Ishikawa (cell line): ENCODE data around the gene SLC16A8.

ENCODE experiments used
- CEBPB ChIP-seq: IDR thresholded peaks from 2 replicates; pipeline ENCODE4 v1.6.1; 2012
- CREB1 ChIP-seq: IDR thresholded peaks from 2 replicates; pipeline ENCODE4 v1.6.1; 2012; ENCODE audit warnings: low read depth
- EGR1 ChIP-seq: IDR thresholded peaks from 2 replicates; pipeline ENCODE4 v1.6.1; 2012
- EP300 ChIP-seq: IDR thresholded peaks from 2 replicates; pipeline ENCODE4 v1.6.1; 2012; ENCODE audit warnings: borderline replicate concordance
- FOXM1 ChIP-seq: IDR thresholded peaks from 2 replicates; pipeline ENCODE4 v1.6.1; 2012; ENCODE audit warnings: low read depth, borderline replicate concordance
- NFIC ChIP-seq: IDR thresholded peaks from 2 replicates; pipeline ENCODE4 v1.6.1; 2012
- RAD21 ChIP-seq: IDR thresholded peaks from 2 replicates; pipeline ENCODE4 v1.6.1; 2012; ENCODE audit warnings: low read depth
- TAF1 ChIP-seq: IDR thresholded peaks from 2 replicates; pipeline ENCODE4 v1.6.1; 2012; ENCODE audit warnings: low read depth, mild to moderate bottlenecking
- TCF12 ChIP-seq: IDR thresholded peaks from 2 replicates; pipeline ENCODE4 v1.6.1; 2012; ENCODE audit warnings: low read depth
- TEAD4 ChIP-seq: IDR thresholded peaks from 2 replicates; pipeline ENCODE4 v1.6.1; 2012
- YY1 ChIP-seq: IDR thresholded peaks from 2 replicates; pipeline ENCODE4 v1.6.1; 2012; ENCODE audit warnings: low read depth
- ZBTB7A ChIP-seq: IDR thresholded peaks from 2 replicates; pipeline ENCODE4 v1.6.1; 2012; ENCODE audit warnings: low read depth
- TF ChIP-seq, protein P1 (sequence below): IDR thresholded peaks from 2 replicates; pipeline ENCODE4 v1.6.1; 2012; ENCODE audit warnings: low read depth, mild to moderate bottlenecking
- TF ChIP-seq, protein P2 (sequence below): IDR thresholded peaks from 2 replicates; pipeline ENCODE4 v1.6.1; 2012
- TF ChIP-seq, protein P3 (sequence below): IDR thresholded peaks from 2 replicates; pipeline ENCODE4 v1.6.1; 2012

Gene SLC16A8

DNA sequence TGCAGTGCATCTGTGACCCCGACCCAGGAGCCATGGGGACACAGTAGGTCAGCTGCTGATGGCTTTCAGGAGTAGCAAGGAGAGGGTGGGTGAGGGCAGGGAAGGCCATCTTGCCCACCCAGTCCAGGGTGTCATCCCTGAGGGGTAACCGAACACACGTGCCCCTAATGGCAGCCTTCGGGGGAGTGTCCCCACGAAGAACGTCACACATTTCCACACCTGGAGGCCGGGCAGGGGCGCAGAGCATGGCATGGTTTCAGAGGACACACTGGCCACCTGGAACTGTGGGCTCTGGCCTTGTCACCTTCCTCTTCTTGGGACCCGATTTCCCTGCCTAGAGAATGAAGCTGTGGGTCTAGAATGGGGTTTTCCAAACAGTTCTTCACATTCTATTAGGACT lies 45.9 kb upstream of the SLC16A8 start:
- TF ChIP-seq ZBTB7A (no peak), TCF12 (no peak), TAF1 (no peak), CEBPB (no peak), EP300 (no peak), RAD21 (no peak), NFIC (no peak), YY1 (no peak), TEAD4 (no peak), EGR1 (no peak), FOXM1 (no peak), CREB1 (no peak)
- TF ChIP-seq, protein P1, sequence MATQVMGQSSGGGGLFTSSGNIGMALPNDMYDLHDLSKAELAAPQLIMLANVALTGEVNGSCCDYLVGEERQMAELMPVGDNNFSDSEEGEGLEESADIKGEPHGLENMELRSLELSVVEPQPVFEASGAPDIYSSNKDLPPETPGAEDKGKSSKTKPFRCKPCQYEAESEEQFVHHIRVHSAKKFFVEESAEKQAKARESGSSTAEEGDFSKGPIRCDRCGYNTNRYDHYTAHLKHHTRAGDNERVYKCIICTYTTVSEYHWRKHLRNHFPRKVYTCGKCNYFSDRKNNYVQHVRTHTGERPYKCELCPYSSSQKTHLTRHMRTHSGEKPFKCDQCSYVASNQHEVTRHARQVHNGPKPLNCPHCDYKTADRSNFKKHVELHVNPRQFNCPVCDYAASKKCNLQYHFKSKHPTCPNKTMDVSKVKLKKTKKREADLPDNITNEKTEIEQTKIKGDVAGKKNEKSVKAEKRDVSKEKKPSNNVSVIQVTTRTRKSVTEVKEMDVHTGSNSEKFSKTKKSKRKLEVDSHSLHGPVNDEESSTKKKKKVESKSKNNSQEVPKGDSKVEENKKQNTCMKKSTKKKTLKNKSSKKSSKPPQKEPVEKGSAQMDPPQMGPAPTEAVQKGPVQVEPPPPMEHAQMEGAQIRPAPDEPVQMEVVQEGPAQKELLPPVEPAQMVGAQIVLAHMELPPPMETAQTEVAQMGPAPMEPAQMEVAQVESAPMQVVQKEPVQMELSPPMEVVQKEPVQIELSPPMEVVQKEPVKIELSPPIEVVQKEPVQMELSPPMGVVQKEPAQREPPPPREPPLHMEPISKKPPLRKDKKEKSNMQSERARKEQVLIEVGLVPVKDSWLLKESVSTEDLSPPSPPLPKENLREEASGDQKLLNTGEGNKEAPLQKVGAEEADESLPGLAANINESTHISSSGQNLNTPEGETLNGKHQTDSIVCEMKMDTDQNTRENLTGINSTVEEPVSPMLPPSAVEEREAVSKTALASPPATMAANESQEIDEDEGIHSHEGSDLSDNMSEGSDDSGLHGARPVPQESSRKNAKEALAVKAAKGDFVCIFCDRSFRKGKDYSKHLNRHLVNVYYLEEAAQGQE, result no peak
- TF ChIP-seq, protein P2, sequence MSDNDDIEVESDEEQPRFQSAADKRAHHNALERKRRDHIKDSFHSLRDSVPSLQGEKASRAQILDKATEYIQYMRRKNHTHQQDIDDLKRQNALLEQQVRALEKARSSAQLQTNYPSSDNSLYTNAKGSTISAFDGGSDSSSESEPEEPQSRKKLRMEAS, result no peak
- TF ChIP-seq, protein P3, sequence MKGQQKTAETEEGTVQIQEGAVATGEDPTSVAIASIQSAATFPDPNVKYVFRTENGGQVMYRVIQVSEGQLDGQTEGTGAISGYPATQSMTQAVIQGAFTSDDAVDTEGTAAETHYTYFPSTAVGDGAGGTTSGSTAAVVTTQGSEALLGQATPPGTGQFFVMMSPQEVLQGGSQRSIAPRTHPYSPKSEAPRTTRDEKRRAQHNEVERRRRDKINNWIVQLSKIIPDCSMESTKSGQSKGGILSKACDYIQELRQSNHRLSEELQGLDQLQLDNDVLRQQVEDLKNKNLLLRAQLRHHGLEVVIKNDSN, result no peak

DNA sequence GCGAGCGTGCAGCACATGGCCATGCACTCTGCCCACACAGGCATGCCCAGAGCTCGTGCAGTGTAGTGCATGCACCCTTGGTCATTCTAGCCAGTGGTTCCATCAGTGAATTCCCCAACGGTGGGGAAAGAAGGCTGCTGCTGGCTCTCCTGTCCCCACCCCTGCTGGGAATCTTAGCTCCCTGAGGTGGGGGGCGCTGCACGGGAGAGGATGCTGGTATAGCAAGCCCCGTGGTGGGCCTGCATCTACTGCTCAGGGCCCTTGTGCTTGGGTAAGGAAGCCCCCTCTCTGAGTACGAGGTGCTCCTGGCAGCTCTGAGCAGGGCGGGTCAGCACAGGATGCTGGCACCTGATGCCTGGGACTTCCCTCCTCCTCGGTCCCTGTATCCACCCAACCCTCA lies 45.0 kb upstream of the SLC16A8 start:
- no peak for TF ChIP-seq YY1
- no peak for TF ChIP-seq EP300
- TF ChIP-seq, protein P3, result no peak
- TF ChIP-seq EGR1, result no peak

DNA sequence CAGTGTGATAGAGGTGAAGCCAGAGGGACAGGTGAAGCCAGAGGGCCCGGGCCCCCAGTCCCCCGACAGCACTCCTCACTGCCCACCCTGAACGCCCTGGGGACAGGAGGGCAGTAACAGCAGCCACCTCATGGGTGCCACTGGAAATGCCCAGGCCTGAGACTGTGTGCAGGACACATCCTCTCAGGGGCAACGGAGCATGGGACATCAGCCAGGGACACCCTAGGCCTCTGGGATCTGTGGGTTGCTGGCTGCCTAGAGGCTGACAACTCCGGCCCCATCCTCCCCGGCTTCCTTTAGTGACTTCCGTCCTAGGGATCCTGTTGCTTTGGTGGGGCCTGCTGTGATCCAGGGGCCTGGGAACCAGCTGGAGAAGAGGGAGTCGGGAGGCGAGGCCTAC lies 43.9 kb upstream of the SLC16A8 start:
- TF ChIP-seq EGR1 (no peak), CREB1 (no peak), EP300 (no peak), TCF12 (no peak), TAF1 (no peak), TEAD4 (no peak), CEBPB (no peak)
- TF ChIP-seq, protein P3, result no peak
- TF ChIP-seq, protein P2, result no peak

DNA sequence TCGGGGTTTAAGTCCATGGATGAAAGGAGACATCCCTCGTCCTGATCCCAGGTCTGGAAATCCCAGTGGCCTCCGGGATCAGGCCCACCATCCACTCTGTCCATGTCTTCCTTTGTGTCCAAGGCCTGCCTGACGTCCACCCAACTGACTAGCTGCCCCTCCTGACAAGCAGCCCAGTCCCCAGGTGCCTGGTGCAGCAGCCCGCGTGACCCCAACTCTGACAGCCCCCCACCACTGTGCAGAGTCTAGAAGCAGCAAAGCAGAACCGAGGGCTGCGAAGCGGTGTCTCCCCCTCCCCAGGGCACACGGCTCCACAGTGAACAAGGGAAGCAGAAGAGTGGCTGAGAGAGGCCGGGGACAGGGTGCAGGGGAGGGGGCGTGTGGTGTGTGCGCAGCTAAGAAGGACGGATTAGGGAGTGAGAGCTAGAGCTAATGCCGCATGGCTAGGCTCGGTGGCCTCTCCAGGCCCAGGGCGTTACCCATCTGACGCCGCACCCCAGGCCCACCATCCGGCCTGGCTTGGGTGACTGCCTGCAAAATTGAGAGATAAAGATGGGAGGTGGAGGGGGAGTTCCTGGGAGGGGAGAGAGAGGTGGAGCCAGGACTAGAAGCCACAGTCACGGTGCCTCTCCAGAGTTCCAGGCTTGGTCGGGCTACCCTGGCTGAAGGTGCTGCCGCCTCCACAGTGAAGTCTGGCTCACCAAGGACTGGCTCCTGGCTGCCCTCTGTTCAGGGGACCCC lies 43.1 kb upstream of the SLC16A8 start:
- no peak for TF ChIP-seq CREB1
- no peak for TF ChIP-seq FOXM1
- TF ChIP-seq, protein P2, result no peak
- TF ChIP-seq CEBPB, result no peak
- no peak for TF ChIP-seq EGR1
- TF ChIP-seq EP300, result no peak
- no peak for TF ChIP-seq RAD21
- TF ChIP-seq ZBTB7A, result no peak
- TF ChIP-seq, protein P3, result no peak
- TF ChIP-seq YY1, result no peak
- TF ChIP-seq NFIC, result no peak
- no peak for TF ChIP-seq TEAD4
- TF ChIP-seq, protein P1, result no peak
- no peak for TF ChIP-seq TAF1
- no peak for TF ChIP-seq TCF12

DNA sequence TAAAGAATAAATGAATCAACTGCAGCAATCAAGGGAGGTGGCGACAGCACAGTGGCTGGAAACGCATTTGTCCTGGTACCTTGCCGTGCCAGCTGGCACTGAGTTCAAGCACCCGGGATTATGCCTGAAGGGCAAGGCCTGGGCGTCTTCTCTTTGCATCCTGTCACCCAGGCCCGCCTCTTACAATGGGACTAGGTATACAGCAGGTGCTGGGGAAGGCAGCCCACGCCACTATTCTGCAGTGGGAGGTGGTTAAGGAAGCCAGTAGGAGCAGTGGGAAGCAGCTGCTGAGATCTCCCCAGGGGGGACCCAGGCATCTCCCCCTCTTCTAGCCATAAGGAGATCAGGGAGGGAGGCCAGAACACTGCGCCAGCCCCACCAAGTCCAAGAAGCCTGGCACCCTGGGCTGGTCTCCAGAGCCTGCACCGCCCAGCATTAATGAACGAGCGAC lies 41.8 kb upstream of the SLC16A8 start:
- no peak for TF ChIP-seq TCF12
- no peak for TF ChIP-seq EGR1
- TF ChIP-seq, protein P3, result no peak
- no peak for TF ChIP-seq CREB1
- TF ChIP-seq, protein P1, result no peak
- TF ChIP-seq TAF1, result no peak
- TF ChIP-seq, protein P2, result no peak
- TF ChIP-seq TEAD4, result no peak
- no peak for TF ChIP-seq NFIC
- TF ChIP-seq ZBTB7A, result no peak
- TF ChIP-seq CEBPB, result no peak
- TF ChIP-seq YY1, result no peak
- TF ChIP-seq RAD21, result no peak
- no peak for TF ChIP-seq EP300
- TF ChIP-seq FOXM1, result no peak
